GM19438 (cell line): ENCODE data around the gene C2orf81.

Experiments used
- ATAC-seq: cut with Tn5 transposase; IDR thresholded peaks from one replicate; pipeline ENCODE4 v1.9.1; 2021; ENCODE audit warnings: low read depth; ENCODE audit not compliant: unreplicated experiment

C2orf81 gene

GRCh38 chr2:74364533-74365505, 56.6 kb downstream of the C2orf81 start:
- no peak for ATAC-seq
